GM23248 (cell line): Measurements from ENCODE around the gene TOP3B. TPM values are rescaled to one million over a fixed set of nuclear protein-coding genes. Genes with fewer than 3 reads are reported as not detected.

Experiments
- DNase-seq: peaks from one replicate; pipeline ENCODE4 v3.0.0-alpha.2; 2015
- H2AFZ ChIP-seq: fragments of 200-600 bp; sonication (generic); 2 replicates; pipeline ENCODE4 v1.6.1; 2016; ENCODE audit warnings: antibody characterized with exemption
- H3F3A ChIP-seq: fragments of 200-600 bp; sonication (generic); 2 replicates; pipeline ENCODE4 v1.6.1; 2016; ENCODE audit warnings: mild to moderate bottlenecking, antibody characterized with exemption, mixed run types; ENCODE audit not compliant: insufficient read depth
- H3K27ac ChIP-seq: fragments of 200-600 bp; sonication (generic); 2 replicates; pipeline ENCODE4 v1.5.1; 2016; ENCODE audit warnings: mild to moderate bottlenecking
- H3K27me3 ChIP-seq: fragments of 200-600 bp; sonication (generic); replicated peaks from 2 replicates; pipeline ENCODE4 v1.6.1; 2016; ENCODE audit warnings: mild to moderate bottlenecking; ENCODE audit not compliant: insufficient read depth
- H3K36me3 ChIP-seq: fragments of 200-600 bp; sonication (generic); 2 replicates; pipeline ENCODE4 v1.6.1; 2016; ENCODE audit warnings: low read depth, mild to moderate bottlenecking
- H3K4me1 ChIP-seq: fragments of 200-600 bp; sonication (generic); 2 replicates; pipeline ENCODE4 v1.6.1; 2016; ENCODE audit warnings: mild to moderate bottlenecking; ENCODE audit not compliant: insufficient read depth
- H3K4me2 ChIP-seq: fragments of 200-600 bp; sonication (generic); one replicate; pipeline ENCODE4 v1.6.1; 2016; ENCODE audit warnings: mild to moderate bottlenecking; ENCODE audit not compliant: unreplicated experiment
- H3K4me3 ChIP-seq: fragments of 200-600 bp; sonication (generic); 2 replicates; pipeline ENCODE4 v1.5.1; 2016; ENCODE audit warnings: mild to moderate bottlenecking
- H3K79me2 ChIP-seq: fragments of 200-600 bp; sonication (generic); 2 replicates; pipeline ENCODE4 v1.6.1; 2016; ENCODE audit warnings: mild to moderate bottlenecking; ENCODE audit not compliant: insufficient read depth
- H3K9ac ChIP-seq: fragments of 200-600 bp; sonication (generic); 2 replicates; pipeline ENCODE4 v1.6.1; 2016; ENCODE audit warnings: mild to moderate bottlenecking
- H3K9me2 ChIP-seq: fragments of 200-600 bp; sonication (generic); 2 replicates; pipeline ENCODE4 v1.6.1; 2016; ENCODE audit warnings: mixed run types, mild to moderate bottlenecking, moderate library complexity; ENCODE audit not compliant: insufficient read depth
- H3K9me3 ChIP-seq: fragments of 200-600 bp; sonication (generic); one replicate; pipeline ENCODE4 v1.6.1; 2017; ENCODE audit warnings: low read depth
- H4K20me1 ChIP-seq: fragments of 200-600 bp; sonication (generic); 2 replicates; pipeline ENCODE4 v1.6.0; 2016; ENCODE audit not compliant: insufficient read depth
- EZH2 ChIP-seq: fragments of 200-600 bp; sonication (generic); IDR thresholded peaks from 2 replicates; pipeline ENCODE4 v1.6.1; 2018; ENCODE audit warnings: antibody characterized with exemption, mild to moderate bottlenecking; ENCODE audit not compliant: insufficient read depth, poor library complexity, severe bottlenecking
- EZH2phosphoT487 ChIP-seq: fragments of 200-600 bp; sonication (generic); IDR thresholded peaks from 2 replicates; pipeline ENCODE4 v1.6.1; 2018; ENCODE audit warnings: antibody characterized with exemption, moderate library complexity, mild to moderate bottlenecking, low read depth; ENCODE audit not compliant: insufficient read depth
- WGBS, 2 experiments: methylation state at CpG; one replicate each; pipeline ENCODE4 v1.1.6; 2015 to 2017; ENCODE audit warnings: low lambda C conversion rate in 2 of 2, low coverage in 1 of 2; ENCODE audit errors: missing lambda C conversion rate in 2 of 2; 5-methylcytosine and 5-hydroxymethylcytosine counted together
- in situ Hi-C: fragments of 300-500 bp; cut with MboI; formaldehyde crosslinking; loops from 2 replicates; pipeline ENCODE4 v1.15.0; 2020
- polyA plus RNA-seq: library from polyadenylated mRNA; unstranded; fragments of >200 nt; fragmentation: Nextera tagmentation; extraction: Ambion mirVana; gene quantifications from 2 replicates; pipeline ENCODE4 v1.2.1, GENCODE V29; 2016
- total RNA-seq: library from RNA; depleted of rRNA; stranded (reverse); fragments of >200 nt; shearing (Covaris generic); gene quantifications from 2 replicates; pipeline ENCODE4 v1.2.3, GENCODE V29; 2014

TOP3B gene
- total and polyA plus RNA-seq, 2 experiments from 2014 or later, result 11.6 to 16.0 TPM

DNA sequence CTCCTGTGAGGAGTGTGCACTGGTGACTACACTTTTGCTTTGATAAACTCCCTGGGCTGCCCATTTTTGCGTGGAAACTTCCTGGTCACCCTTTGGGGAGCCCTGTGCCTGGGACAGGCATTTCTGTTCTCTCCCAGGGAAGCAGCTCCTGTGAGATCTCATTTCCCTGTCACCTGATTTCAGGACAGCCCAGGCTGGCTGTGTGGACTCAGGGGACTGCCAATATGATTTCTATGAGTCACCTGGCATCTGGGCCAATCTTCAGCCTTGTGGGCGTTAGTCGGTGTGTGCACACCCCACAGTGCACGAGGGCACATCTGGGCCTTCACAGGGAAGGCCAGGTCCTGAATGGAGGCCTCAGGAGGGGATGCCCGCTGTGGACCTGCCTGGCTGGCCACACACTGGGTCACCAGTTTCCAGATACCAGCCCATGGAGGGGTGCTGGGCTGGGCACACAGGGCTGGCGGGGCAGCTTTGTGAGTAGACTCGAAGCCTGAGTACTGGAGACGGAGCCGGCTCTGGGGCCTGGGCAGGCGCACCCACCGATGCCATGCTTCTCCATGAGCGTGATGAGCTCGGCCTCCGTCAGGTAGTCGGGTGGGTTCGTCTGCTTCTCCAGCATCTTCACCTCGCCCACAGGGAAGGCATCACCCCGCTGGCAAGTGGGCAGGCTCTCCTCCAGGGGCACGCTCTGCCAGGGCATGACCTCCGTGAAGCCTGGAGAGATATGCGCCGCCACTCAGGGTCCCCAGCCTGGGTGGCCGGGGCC is 20.5 kb downstream of the TOP3B start:
- no peak overlapping the region for H3K9ac ChIP-seq
- DNase-seq, result peak; percentile 78
- no peaks in the 10 kb centered on the region for H3K9me3 ChIP-seq
- no peaks in the 10 kb centered on the region; the same call in 1 of the 2 replicates for H3K36me3 ChIP-seq
- H3K4me1 ChIP-seq, result no peaks in the 10 kb centered on the region
- H3K4me2 ChIP-seq, result no peak overlapping the region
- H3K27me3 ChIP-seq, result no peaks in the 10 kb centered on the region
- TF ChIP-seq EZH2, result no peak
- no peak for TF ChIP-seq EZH2phosphoT487
- no peaks in the 10 kb centered on the region for H4K20me1 ChIP-seq
- WGBS, 2 experiments, result 85 to 86% methylated on average over 20 to 22 of the region's 23 CpGs
- no peaks in the 10 kb centered on the region for H3F3A ChIP-seq
- no peak overlapping the region for H3K27ac ChIP-seq
- H3K79me2 ChIP-seq, result no peaks in the 10 kb centered on the region
- H3K9me2 ChIP-seq, result no peaks in the 10 kb centered on the region
- in situ Hi-C loops, result no loop called here
- H2AFZ ChIP-seq, result no peak overlapping the region
- no peak overlapping the region for H3K4me3 ChIP-seq

DNA sequence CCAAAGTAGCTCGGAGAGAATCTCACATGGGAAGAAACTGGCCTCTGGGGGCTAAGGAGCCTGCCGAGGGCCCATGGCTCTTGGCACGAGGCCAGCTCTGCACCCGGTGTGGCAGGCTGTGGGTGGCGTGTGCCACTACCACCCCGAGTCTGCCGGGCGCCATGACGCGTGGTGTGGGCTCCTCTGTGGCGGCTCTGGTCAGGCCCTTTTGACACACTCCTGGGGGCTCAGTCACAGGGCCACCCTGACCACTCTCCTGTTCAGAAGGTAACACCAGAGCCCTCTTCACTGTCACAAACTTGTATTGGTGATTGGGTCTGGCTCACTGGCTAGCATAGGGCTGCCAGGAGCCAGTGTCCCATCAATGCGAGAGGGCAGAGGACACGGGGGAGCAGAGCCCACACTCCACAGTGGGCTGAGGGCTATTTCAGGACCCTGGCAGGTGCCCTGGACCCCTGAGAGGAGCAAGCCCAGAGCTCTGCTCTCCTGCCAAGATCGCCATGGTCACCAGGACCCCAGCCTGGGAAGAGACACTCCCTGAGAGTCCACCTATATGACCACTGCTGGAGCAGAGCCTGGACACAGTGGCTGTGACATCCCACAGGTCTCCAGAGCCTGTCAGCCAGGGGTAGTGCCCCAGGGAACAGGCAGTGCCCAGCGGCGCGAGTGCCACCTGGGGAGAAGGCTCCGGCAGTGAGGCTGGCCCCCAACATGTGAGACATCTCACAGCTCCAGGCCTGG is 21.3 kb downstream of the TOP3B start:
- WGBS, 2 experiments, result 85 to 88% methylated on average over 17 to 18 of the region's 18 CpGs
- H3K9me2 ChIP-seq, result no peaks in the 10 kb centered on the region
- H3K27me3 ChIP-seq, result no peaks in the 10 kb centered on the region
- H3K36me3 ChIP-seq, result no peaks in the 10 kb centered on the region; the same call in 1 of the 2 replicates
- H2AFZ ChIP-seq, result no peak overlapping the region
- DNase-seq, result no peak
- H3K79me2 ChIP-seq, result no peaks in the 10 kb centered on the region
- H3F3A ChIP-seq, result no peaks in the 10 kb centered on the region
- no peak overlapping the region for H3K4me2 ChIP-seq
- no peaks in the 10 kb centered on the region for H4K20me1 ChIP-seq
- no peaks in the 10 kb centered on the region for H3K9me3 ChIP-seq
- H3K4me3 ChIP-seq, result no peak overlapping the region
- H3K4me1 ChIP-seq, result no peaks in the 10 kb centered on the region
- H3K9ac ChIP-seq, result no peak overlapping the region
- in situ Hi-C loops, result no loop called here
- TF ChIP-seq EZH2 (no peak), EZH2phosphoT487 (no peak)
- H3K27ac ChIP-seq, result no peak overlapping the region

DNA sequence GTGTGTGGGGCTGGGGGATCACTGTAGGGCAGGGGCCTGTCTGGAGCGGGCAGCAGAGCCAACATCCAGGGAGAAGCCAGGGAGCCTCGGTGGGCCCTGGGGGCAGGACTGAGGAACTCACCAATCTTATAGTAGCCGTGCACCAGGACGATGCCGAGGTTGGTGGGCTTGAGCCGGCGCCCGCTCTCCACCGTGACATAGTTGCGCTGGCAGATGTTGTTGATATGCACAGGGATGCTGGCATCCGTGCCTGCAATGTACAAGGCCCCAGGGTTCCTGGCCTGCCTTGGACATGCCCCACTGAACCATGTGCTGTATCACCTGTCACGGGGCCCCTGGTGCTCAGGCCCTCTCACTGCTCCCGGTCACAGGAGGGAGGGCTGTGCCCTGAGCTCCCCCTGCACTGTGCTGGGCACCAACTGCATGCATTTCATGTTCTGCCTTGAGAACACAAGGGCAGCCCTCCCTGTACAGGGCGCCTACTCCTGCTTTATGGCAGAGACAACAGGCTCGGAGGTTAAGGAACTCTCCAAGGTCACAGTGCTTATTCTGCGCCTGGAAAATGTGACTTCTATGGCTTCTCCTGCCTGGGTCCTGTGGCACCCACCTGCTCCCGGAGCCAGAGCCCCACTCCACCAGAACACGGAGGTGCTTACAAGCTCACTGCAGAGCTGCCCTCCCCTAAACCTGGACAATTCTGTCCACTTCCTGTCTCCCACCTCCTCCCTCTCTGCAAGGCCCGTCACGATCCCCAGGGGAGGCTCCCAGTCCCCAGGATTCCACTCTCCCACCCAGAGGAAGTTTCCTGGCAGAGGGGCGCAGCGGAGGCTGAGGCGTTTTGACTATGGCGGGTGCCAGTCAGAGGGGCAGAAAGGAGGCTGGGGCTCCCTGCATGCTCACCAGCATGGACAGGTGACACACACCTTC is 22.1 kb downstream of the TOP3B start:
- no peak overlapping the region for H3K9ac ChIP-seq
- H3K9me2 ChIP-seq, result no peaks in the 10 kb centered on the region
- in situ Hi-C loops, result no loop called here
- H3K27ac ChIP-seq, result no peak overlapping the region
- no peaks in the 10 kb centered on the region for H4K20me1 ChIP-seq
- H3F3A ChIP-seq, result no peaks in the 10 kb centered on the region
- H3K36me3 ChIP-seq, result no peaks in the 10 kb centered on the region
- TF ChIP-seq EZH2 (no peak), EZH2phosphoT487 (no peak)
- no peaks in the 10 kb centered on the region for H3K27me3 ChIP-seq
- H3K4me2 ChIP-seq, result no peak overlapping the region
- no peak overlapping the region for H2AFZ ChIP-seq
- no peak for DNase-seq
- no peaks in the 10 kb centered on the region for H3K79me2 ChIP-seq
- no peaks in the 10 kb centered on the region for H3K9me3 ChIP-seq
- 90% methylated on average over 17 to 19 of the region's 24 CpGs for WGBS, 2 experiments
- H3K4me3 ChIP-seq, result no peak overlapping the region
- H3K4me1 ChIP-seq, result no peaks in the 10 kb centered on the region

GRCh38 chr22:21959274-21960074 is 23.1 kb downstream of the TOP3B start:
- DNase-seq, result no peak
- in situ Hi-C loops, result no loop called here
- 90 to 94% methylated on average over 17 to 18 of the region's 18 CpGs for WGBS, 2 experiments

More at GRCh38 chr22:21959274-21960074, 23.1 kb downstream of the TOP3B start:
- H3K9me2 ChIP-seq, result no peaks in the 10 kb centered on the region
- no peak overlapping the region for H2AFZ ChIP-seq
- H3K4me3 ChIP-seq, result no peak overlapping the region
- no peaks in the 10 kb centered on the region for H3K4me1 ChIP-seq
- no peaks in the 10 kb centered on the region for H3K36me3 ChIP-seq
- no peaks in the 10 kb centered on the region for H3K9me3 ChIP-seq
- H4K20me1 ChIP-seq, result no peaks in the 10 kb centered on the region
- no peak overlapping the region for H3K9ac ChIP-seq
- no peaks in the 10 kb centered on the region for H3K27me3 ChIP-seq
- TF ChIP-seq EZH2phosphoT487 (no peak), EZH2 (no peak)
- H3K4me2 ChIP-seq, result no peak overlapping the region
- no peak overlapping the region for H3K27ac ChIP-seq
- H3K79me2 ChIP-seq, result no peaks in the 10 kb centered on the region
- no peaks in the 10 kb centered on the region for H3F3A ChIP-seq
